Chondrocyte (in vitro differentiated cells): ENCODE data around the gene ARRDC3. TPM values are rescaled to one million over a fixed set of nuclear protein-coding genes. Genes with fewer than 3 reads are reported as not detected.
A peak's percentile ranks its signal among the peaks of the same experiment; 100 is the strongest.

Source experiments
- DNase-seq: peaks from one replicate; pipeline ENCODE4 v3.0.0; 2021; ENCODE audit warnings: mixed read lengths, low spot score
- H3K27ac Mint-ChIP-seq: one replicate; pipeline ENCODE4 v1.8.0; 2021; ENCODE audit warnings: mild to moderate bottlenecking, moderate library complexity, mixed read lengths; ENCODE audit not compliant: unreplicated experiment
- H3K27me3 Mint-ChIP-seq: 2 replicates; pipeline ENCODE4 v1.8.0; 2021; ENCODE audit warnings: low read depth, mixed read lengths
- H3K36me3 Mint-ChIP-seq: 2 replicates; pipeline ENCODE4 v1.8.0; 2021; ENCODE audit warnings: low read depth, mixed read lengths
- H3K4me1 Mint-ChIP-seq: 2 replicates; pipeline ENCODE4 v1.8.0; 2021; ENCODE audit warnings: low read depth, mild to moderate bottlenecking, mixed read lengths
- H3K4me3 Mint-ChIP-seq: one replicate; pipeline ENCODE4 v1.8.0; 2021; ENCODE audit warnings: mild to moderate bottlenecking, moderate library complexity, mixed read lengths; ENCODE audit not compliant: unreplicated experiment
- H3K9me3 Mint-ChIP-seq: 2 replicates; pipeline ENCODE4 v1.8.0; 2021; ENCODE audit warnings: low read depth, mixed read lengths
- total RNA-seq: library from RNA; stranded (reverse); gene quantifications from 3 replicates; pipeline ENCODE4 v1.2.1, GENCODE V29; 2021
- TF ChIP-seq, protein P1 (sequence below): fragments of 200-600 bp; sonication (generic); IDR thresholded peaks from 2 replicates; pipeline ENCODE4 v1.5.0; 2021; ENCODE audit warnings: antibody characterized with exemption, mild to moderate bottlenecking, moderate library complexity

ARRDC3 gene
- total RNA-seq, 1 donor from 2014 or later: 27.6 TPM

DNA sequence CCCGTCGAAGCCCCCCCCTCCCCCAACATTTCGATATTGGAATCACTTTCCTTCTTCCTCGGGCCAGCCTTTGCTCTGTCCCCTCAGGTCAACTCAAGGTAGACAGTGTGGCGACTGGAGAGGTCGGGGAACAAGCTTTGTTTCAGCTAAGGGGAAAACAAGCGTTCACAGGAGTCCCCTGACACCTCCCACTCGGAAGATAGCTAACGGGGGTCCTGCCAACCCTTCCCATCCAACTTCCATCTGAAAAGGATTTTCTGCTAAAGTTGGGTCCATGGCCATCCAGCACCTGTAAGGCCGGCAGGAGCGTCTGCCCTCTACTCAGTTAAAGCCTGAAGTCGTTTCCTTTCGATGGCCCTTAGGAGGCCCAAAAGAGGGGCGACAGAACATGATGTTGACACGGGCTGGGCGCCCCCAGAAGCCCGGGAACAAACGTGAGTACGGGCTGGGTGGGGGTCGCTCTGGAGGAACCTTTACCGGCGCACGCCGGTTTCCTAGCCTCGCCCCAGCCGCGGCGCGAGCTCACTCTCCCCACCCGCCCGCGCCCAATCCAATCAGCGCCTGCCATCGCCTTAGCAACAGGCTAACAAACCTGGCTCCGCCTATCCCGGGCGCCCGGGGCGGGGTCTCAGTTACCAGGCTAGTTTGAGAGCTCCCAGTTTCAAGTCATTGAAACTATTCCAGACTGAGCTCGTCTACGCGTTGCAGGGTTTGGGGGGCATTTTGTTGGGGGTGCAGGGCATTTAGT is 2.5 kb downstream of the ARRDC3 start:
- Mint-ChIP-seq H3K27me3 (no peaks in the 10 kb centered on the region), H3K9me3 (no peaks in the 10 kb centered on the region), H3K4me3 (peak overlapping the region; percentile 85), H3K27ac (peak overlapping the region; percentile 98), H3K36me3 (peaks cover 7% of the 10 kb centered on the region), H3K4me1 (peaks cover 31% of the 10 kb centered on the region)
- TF ChIP-seq, protein P1, sequence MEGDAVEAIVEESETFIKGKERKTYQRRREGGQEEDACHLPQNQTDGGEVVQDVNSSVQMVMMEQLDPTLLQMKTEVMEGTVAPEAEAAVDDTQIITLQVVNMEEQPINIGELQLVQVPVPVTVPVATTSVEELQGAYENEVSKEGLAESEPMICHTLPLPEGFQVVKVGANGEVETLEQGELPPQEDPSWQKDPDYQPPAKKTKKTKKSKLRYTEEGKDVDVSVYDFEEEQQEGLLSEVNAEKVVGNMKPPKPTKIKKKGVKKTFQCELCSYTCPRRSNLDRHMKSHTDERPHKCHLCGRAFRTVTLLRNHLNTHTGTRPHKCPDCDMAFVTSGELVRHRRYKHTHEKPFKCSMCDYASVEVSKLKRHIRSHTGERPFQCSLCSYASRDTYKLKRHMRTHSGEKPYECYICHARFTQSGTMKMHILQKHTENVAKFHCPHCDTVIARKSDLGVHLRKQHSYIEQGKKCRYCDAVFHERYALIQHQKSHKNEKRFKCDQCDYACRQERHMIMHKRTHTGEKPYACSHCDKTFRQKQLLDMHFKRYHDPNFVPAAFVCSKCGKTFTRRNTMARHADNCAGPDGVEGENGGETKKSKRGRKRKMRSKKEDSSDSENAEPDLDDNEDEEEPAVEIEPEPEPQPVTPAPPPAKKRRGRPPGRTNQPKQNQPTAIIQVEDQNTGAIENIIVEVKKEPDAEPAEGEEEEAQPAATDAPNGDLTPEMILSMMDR: no peak
- peak; percentile 99 for DNase-seq

GRCh38 chr5:91379914-91380490 is 3.1 kb downstream of the ARRDC3 start:
- Mint-ChIP-seq H3K27me3 (no peaks in the 10 kb centered on the region), H3K9me3 (no peaks in the 10 kb centered on the region), H3K4me3 (peak overlapping the region; percentile 99), H3K36me3 (peaks cover 8% of the 10 kb centered on the region), H3K4me1 (peaks cover 31% of the 10 kb centered on the region), H3K27ac (peak overlapping the region; percentile 100)
- TF ChIP-seq, protein P1: no peak
- DNase-seq: peak; percentile 96

- DNase-seq: no peak
- Mint-ChIP-seq H3K27ac (peak overlapping the region; percentile 100), H3K4me3 (peak overlapping the region; percentile 99), H3K9me3 (no peaks in the 10 kb centered on the region), H3K4me1 (peaks cover 24% of the 10 kb centered on the region), H3K27me3 (no peaks in the 10 kb centered on the region), H3K36me3 (peaks cover 13% of the 10 kb centered on the region)
- TF ChIP-seq, protein P1: no peak
These were observed 3.7 kb downstream of the ARRDC3 start for GRCh38 chr5:91379246-91379913.

DNA sequence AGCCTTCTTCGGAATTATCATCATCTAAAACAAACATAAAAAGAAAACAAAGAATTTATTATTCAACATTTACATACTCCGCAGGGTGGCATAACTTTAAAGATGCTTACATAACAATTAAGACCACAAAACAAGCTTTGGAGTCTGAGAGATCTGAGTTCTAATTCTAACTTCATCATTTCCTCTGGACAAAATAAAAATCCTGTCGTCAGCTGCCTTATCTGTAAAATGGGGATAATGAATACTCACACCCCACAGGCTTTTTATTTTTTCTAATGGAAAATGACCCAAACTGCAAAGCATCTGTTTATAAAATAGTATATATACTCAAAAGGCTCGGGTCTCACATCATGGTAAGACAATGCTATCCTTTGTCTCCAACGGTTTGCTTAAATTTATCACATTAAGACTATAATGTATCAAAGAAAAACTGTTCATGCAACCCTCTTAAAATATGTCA is 4.3 kb downstream of the ARRDC3 start:
- Mint-ChIP-seq H3K4me3 (peak overlapping the region; percentile 99), H3K36me3 (peaks cover 16% of the 10 kb centered on the region), H3K27me3 (no peaks in the 10 kb centered on the region), H3K4me1 (peaks cover 19% of the 10 kb centered on the region), H3K9me3 (no peaks in the 10 kb centered on the region), H3K27ac (peak overlapping the region; percentile 100)
- TF ChIP-seq, protein P1: no peak
- DNase-seq: no peak

- no peak for DNase-seq
- H3K9me3 Mint-ChIP-seq: no peaks in the 10 kb centered on the region
- H3K4me3 Mint-ChIP-seq: no peak overlapping the region
- H3K4me1 Mint-ChIP-seq: peaks cover 15% of the 10 kb centered on the region
- TF ChIP-seq, protein P1: no peak
- H3K36me3 Mint-ChIP-seq: peaks cover 39% of the 10 kb centered on the region
- no peaks in the 10 kb centered on the region for H3K27me3 Mint-ChIP-seq
- no peak overlapping the region for H3K27ac Mint-ChIP-seq
These were observed 8.1 kb downstream of the ARRDC3 start for GRCh38 chr5:91374893-91375520.
